Measurements from ENCODE around the gene CPEB2.

DNA sequence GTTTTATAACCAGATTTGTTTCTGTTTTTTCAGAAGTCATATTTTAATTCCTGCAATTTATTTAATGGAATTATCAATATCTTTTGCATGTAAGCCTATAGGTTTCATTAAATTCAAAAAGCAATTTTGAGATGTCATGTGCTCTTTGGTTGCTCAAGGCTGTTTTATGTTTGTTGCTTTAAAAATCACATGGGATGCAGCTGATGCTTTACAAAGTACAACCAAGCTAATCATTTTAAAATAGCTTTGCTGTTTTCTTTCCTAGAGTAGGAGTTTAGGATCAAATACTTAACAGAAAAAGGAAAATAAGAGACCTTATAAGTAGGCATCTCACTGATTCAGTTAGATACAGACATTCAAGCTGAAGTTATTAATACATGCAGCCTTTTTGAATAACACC, 11.3 kb downstream of the CPEB2 start:
- TF ChIP-seq ARNTL (CRISPR knock-in tag; IDR thresholded peaks at IDR 0.05; ENCODE audit: borderline replicate concordance, low read depth) (no peak), PPARA (CRISPR knock-in tag; IDR thresholded peaks at IDR 0.05; ENCODE audit: borderline replicate concordance) (no peak), ZC3H10 (CRISPR knock-in tag; IDR thresholded peaks at IDR 0.05) (no peak), TCF4 (CRISPR knock-in tag; IDR thresholded peaks at IDR 0.05; ENCODE audit: borderline replicate concordance) (no peak), ISL1 (CRISPR knock-in tag; IDR thresholded peaks at IDR 0.05) (no peak), ZFP30 (CRISPR knock-in tag; IDR thresholded peaks at IDR 0.05) (no peak), RARB (CRISPR knock-in tag; IDR thresholded peaks at IDR 0.05) (no peak), ZFP3 (CRISPR knock-in tag; IDR thresholded peaks at IDR 0.05) (no peak), ESRRG (CRISPR knock-in tag; IDR thresholded peaks at IDR 0.05) (no peak), GLIS3 (CRISPR knock-in tag; IDR thresholded peaks at IDR 0.05) (no peak)
- TF ChIP-seq, protein P1, sequence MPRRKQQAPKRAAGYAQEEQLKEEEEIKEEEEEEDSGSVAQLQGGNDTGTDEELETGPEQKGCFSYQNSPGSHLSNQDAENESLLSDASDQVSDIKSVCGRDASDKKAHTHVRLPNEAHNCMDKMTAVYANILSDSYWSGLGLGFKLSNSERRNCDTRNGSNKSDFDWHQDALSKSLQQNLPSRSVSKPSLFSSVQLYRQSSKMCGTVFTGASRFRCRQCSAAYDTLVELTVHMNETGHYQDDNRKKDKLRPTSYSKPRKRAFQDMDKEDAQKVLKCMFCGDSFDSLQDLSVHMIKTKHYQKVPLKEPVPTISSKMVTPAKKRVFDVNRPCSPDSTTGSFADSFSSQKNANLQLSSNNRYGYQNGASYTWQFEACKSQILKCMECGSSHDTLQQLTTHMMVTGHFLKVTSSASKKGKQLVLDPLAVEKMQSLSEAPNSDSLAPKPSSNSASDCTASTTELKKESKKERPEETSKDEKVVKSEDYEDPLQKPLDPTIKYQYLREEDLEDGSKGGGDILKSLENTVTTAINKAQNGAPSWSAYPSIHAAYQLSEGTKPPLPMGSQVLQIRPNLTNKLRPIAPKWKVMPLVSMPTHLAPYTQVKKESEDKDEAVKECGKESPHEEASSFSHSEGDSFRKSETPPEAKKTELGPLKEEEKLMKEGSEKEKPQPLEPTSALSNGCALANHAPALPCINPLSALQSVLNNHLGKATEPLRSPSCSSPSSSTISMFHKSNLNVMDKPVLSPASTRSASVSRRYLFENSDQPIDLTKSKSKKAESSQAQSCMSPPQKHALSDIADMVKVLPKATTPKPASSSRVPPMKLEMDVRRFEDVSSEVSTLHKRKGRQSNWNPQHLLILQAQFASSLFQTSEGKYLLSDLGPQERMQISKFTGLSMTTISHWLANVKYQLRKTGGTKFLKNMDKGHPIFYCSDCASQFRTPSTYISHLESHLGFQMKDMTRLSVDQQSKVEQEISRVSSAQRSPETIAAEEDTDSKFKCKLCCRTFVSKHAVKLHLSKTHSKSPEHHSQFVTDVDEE (CRISPR knock-in tag; IDR thresholded peaks at IDR 0.05) = no peak
- TF ChIP-seq, protein P2, sequence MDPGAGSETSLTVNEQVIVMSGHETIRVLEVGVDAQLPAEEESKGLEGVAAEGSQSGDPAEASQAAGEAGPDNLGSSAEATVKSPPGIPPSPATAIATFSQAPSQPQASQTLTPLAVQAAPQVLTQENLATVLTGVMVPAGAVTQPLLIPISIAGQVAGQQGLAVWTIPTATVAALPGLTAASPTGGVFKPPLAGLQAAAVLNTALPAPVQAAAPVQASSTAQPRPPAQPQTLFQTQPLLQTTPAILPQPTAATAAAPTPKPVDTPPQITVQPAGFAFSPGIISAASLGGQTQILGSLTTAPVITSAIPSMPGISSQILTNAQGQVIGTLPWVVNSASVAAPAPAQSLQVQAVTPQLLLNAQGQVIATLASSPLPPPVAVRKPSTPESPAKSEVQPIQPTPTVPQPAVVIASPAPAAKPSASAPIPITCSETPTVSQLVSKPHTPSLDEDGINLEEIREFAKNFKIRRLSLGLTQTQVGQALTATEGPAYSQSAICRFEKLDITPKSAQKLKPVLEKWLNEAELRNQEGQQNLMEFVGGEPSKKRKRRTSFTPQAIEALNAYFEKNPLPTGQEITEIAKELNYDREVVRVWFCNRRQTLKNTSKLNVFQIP (CRISPR knock-in tag; IDR thresholded peaks at IDR 0.05; ENCODE audit: borderline replicate concordance, low read depth) = no peak
- TF ChIP-seq, protein P3, sequence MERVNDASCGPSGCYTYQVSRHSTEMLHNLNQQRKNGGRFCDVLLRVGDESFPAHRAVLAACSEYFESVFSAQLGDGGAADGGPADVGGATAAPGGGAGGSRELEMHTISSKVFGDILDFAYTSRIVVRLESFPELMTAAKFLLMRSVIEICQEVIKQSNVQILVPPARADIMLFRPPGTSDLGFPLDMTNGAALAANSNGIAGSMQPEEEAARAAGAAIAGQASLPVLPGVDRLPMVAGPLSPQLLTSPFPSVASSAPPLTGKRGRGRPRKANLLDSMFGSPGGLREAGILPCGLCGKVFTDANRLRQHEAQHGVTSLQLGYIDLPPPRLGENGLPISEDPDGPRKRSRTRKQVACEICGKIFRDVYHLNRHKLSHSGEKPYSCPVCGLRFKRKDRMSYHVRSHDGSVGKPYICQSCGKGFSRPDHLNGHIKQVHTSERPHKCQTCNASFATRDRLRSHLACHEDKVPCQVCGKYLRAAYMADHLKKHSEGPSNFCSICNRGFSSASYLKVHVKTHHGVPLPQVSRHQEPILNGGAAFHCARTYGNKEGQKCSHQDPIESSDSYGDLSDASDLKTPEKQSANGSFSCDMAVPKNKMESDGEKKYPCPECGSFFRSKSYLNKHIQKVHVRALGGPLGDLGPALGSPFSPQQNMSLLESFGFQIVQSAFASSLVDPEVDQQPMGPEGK (CRISPR knock-in tag; IDR thresholded peaks at IDR 0.05; ENCODE audit: borderline replicate concordance) = no peak

All from SK-N-SH treated with all-trans-retinoic acid at 6 μM for 48 hours (cell line).